ENCODE measurements around the gene CFAP61. TPM values are rescaled to one million over a fixed set of nuclear protein-coding genes. Genes with fewer than 3 reads are reported as not detected.

Gene CFAP61
- total RNA-seq, 1 experiment from 2014 or later, result 0.28 TPM

- ATAC-seq (no peak), DNase-seq (ENCODE audit: low read depth, low spot score) (no peak)
- Histone ChIP-seq H3K27ac (ENCODE audit: low read length) (no peak overlapping the region), H3K4me1 (ENCODE audit: control insufficient read depth, insufficient read depth, low read length) (no peaks in the 10 kb centered on the region), H3K36me3 (ENCODE audit: control insufficient read depth, insufficient read depth, low read length) (no peaks in the 10 kb centered on the region), H3K4me3 (ENCODE audit: low read depth in 2 of 2, low read length in 2 of 2) (peak overlapping the region in 1 of 2 experiments; percentile 31; a peak in 2 of 4 replicates), H3K27me3 (ENCODE audit: control insufficient read depth, insufficient read depth, low read length) (peaks cover 19% of the 10 kb centered on the region), H3K9me3 (ENCODE audit: control insufficient read depth, insufficient read depth, low read depth, low read length) (no peaks in the 10 kb centered on the region)
- TF ChIP-seq CTCF (IDR thresholded peaks at IDR 0.05) (no peak), SIN3A (IDR thresholded peaks at IDR 0.05; ENCODE audit: borderline replicate concordance, insufficient read depth, low read depth, low read length) (no peak), POLR2AphosphoS5 (IDR thresholded peaks at IDR 0.05; ENCODE audit: low read depth, low read length) (no peak), TCF7L2 (IDR thresholded peaks at IDR 0.05; ENCODE audit: low read depth, low read length) (no peak), REST (IDR thresholded peaks at IDR 0.05; ENCODE audit: insufficient read depth in 1 of 2, low read depth in 2 of 2, low read length in 1 of 2) (no peak)
- BruUV-seq (replicated peaks), result no TSS peak
- in situ Hi-C loops (cut with HindIII; ENCODE audit: low pct_unique_long_range_greater_than_20kb, low sequenced_read_pairs) (no loop called here), intact Hi-C loops (cut with micrococcal nuclease; ENCODE audit: unreplicated experiment) (no loop called here)
- POLR2A ChIA-PET, result no interaction called here
- CTCF ChIA-PET, result no interaction called here
Observed at GRCh38 chr20:20073801-20074371, 21.6 kb downstream of the CFAP61 start.

- H3K4me3 ChIP-seq (ENCODE audit: low read depth in 2 of 2, low read length in 2 of 2), result no peak overlapping the region
- no TSS peak for BruUV-seq (replicated peaks)
- CTCF ChIA-PET, result no interaction called here
- DNase-seq (ENCODE audit: low read depth, low spot score) (no peak), ATAC-seq (no peak)
- POLR2A ChIA-PET, result no interaction called here
- H3K9me3 ChIP-seq (ENCODE audit: control insufficient read depth, insufficient read depth, low read depth, low read length), result no peaks in the 10 kb centered on the region
- H3K36me3 ChIP-seq (ENCODE audit: control insufficient read depth, insufficient read depth, low read length), result no peaks in the 10 kb centered on the region
- in situ Hi-C loops (cut with HindIII; ENCODE audit: low pct_unique_long_range_greater_than_20kb, low sequenced_read_pairs), result no loop called here
- peaks cover 23% of the 10 kb centered on the region for H3K27me3 ChIP-seq (ENCODE audit: control insufficient read depth, insufficient read depth, low read length)
- intact Hi-C loops (cut with micrococcal nuclease; ENCODE audit: unreplicated experiment), result no loop called here
- no peak for TF ChIP-seq TCF7L2 (IDR thresholded peaks at IDR 0.05; ENCODE audit: low read depth, low read length)
- no peak for TF ChIP-seq CTCF (IDR thresholded peaks at IDR 0.05)
- no peak for TF ChIP-seq REST (IDR thresholded peaks at IDR 0.05; ENCODE audit: insufficient read depth in 1 of 2, low read depth in 2 of 2, low read length in 1 of 2)
- TF ChIP-seq SIN3A (IDR thresholded peaks at IDR 0.05; ENCODE audit: borderline replicate concordance, insufficient read depth, low read depth, low read length), result no peak
- TF ChIP-seq POLR2AphosphoS5 (IDR thresholded peaks at IDR 0.05; ENCODE audit: low read depth, low read length), result no peak
- H3K27ac ChIP-seq (ENCODE audit: low read length), result no peak overlapping the region
- H3K4me1 ChIP-seq (ENCODE audit: control insufficient read depth, insufficient read depth, low read length), result no peaks in the 10 kb centered on the region; the same call in 1 of the 2 replicates
Observed at GRCh38 chr20:20075032-20075431, 22.7 kb downstream of the CFAP61 start.
